OCI-LY7 (cell line): ENCODE measurements around the gene MS4A4A.

ENCODE experiments used
- EZH2phosphoT487 ChIP-seq: fragments of 200-600 bp; sonication (generic); IDR thresholded peaks from 2 replicates; pipeline ENCODE4 v1.6.1; 2018; ENCODE audit warnings: low read depth, borderline replicate concordance, mild to moderate bottlenecking, mixed run types, antibody characterized with exemption, low read length, moderate library complexity, mixed read lengths
- TF ChIP-seq, protein P1 (sequence below): fragments of 200-600 bp; sonication (generic); conservative IDR thresholded peaks from 2 replicates; pipeline ENCODE4 v1.5.1; 2014; ENCODE audit warnings: mild to moderate bottlenecking, antibody characterized with exemption, low read length, moderate library complexity, mixed read lengths

DNA sequence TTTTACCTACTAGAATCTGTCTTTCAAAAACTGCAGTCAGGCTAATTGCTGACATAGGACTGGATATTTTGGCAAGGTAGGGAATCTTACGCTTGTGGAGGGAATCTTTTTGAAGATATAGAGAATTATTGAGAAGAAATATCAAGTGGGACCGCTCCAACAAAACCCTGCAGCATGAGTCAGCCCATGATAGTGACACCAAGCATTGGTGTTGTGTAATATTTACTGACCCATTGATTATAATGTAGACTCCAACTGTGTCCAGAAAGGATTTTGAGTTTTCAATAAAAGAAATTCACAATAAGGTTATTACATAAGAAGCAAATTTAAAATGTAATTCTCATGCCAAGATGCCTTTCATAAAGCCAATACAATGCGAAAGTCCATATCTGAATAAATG is 20.7 kb downstream of the MS4A4A start:
- TF ChIP-seq, protein P1, sequence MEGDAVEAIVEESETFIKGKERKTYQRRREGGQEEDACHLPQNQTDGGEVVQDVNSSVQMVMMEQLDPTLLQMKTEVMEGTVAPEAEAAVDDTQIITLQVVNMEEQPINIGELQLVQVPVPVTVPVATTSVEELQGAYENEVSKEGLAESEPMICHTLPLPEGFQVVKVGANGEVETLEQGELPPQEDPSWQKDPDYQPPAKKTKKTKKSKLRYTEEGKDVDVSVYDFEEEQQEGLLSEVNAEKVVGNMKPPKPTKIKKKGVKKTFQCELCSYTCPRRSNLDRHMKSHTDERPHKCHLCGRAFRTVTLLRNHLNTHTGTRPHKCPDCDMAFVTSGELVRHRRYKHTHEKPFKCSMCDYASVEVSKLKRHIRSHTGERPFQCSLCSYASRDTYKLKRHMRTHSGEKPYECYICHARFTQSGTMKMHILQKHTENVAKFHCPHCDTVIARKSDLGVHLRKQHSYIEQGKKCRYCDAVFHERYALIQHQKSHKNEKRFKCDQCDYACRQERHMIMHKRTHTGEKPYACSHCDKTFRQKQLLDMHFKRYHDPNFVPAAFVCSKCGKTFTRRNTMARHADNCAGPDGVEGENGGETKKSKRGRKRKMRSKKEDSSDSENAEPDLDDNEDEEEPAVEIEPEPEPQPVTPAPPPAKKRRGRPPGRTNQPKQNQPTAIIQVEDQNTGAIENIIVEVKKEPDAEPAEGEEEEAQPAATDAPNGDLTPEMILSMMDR: no peak
- TF ChIP-seq EZH2phosphoT487: no peak
